ENCODE results near the gene GTF2E1.
"Not testable (repeated sequence)": the region's sequence is repeated elsewhere in the genome, so short reads cannot be mapped to it uniquely, and the experiment has no call there.

DNA sequence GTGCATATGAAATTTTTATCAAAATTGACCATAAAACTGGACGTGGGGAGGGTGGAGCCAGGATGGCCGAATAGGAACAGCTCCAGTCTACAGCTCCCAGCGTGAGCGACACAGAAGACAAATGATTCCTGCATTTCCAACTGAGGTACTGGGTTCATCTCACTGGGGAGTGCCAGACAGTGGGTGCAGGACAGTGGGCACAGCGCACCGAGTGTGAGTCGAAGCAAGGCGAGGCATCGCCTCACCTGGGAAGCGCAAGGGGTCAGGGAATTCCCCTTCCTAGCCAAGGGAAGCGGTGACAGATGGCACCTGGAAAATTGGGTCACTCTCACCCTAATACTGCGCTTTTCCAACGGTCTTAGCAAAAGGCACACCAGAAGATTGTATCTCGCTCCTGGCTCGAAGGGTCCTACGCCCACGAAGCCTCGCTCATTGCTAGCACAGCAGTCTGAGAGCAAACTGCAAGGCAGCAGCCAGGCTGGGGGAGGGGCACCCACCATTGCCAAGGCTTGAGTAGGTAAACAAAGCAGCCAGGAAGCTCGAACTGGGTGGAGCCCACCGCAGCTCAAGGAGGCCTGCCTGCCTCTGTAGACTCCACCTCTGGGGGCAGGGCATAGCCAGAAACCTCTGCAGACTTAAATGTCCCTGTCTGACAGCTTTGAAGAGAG is 23.2 kb upstream of the GTF2E1 start:
- not testable (repeated sequence) for TF ChIP-seq EP300 (IDR thresholded peaks at IDR 0.05); SMC3 (IDR thresholded peaks at IDR 0.05); ESRRA (IDR thresholded peaks at IDR 0.05; ENCODE audit: borderline replicate concordance, low read length); CHD2 (IDR thresholded peaks at IDR 0.05; ENCODE audit: low read length, partially characterized antibody); ZFP36 (IDR thresholded peaks at IDR 0.05; ENCODE audit: borderline replicate concordance, partially characterized antibody); NR3C1 (IDR thresholded peaks at IDR 0.05); POLR2A (IDR thresholded peaks at IDR 0.05; ENCODE audit: low read length)
- TF ChIP-seq, protein P1, sequence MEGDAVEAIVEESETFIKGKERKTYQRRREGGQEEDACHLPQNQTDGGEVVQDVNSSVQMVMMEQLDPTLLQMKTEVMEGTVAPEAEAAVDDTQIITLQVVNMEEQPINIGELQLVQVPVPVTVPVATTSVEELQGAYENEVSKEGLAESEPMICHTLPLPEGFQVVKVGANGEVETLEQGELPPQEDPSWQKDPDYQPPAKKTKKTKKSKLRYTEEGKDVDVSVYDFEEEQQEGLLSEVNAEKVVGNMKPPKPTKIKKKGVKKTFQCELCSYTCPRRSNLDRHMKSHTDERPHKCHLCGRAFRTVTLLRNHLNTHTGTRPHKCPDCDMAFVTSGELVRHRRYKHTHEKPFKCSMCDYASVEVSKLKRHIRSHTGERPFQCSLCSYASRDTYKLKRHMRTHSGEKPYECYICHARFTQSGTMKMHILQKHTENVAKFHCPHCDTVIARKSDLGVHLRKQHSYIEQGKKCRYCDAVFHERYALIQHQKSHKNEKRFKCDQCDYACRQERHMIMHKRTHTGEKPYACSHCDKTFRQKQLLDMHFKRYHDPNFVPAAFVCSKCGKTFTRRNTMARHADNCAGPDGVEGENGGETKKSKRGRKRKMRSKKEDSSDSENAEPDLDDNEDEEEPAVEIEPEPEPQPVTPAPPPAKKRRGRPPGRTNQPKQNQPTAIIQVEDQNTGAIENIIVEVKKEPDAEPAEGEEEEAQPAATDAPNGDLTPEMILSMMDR (IDR thresholded peaks at IDR 0.05) = not testable (repeated sequence)
- TF ChIP-seq, protein P2, sequence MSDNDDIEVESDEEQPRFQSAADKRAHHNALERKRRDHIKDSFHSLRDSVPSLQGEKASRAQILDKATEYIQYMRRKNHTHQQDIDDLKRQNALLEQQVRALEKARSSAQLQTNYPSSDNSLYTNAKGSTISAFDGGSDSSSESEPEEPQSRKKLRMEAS (IDR thresholded peaks at IDR 0.05) = not testable (repeated sequence)

All from A549 (cell line).